ENCODE data around the gene MDH2. TPM values are rescaled to one million over a fixed set of nuclear protein-coding genes. Genes with fewer than 3 reads are reported as not detected.
"Not testable (repeated sequence)": the region's sequence is repeated elsewhere in the genome, so short reads cannot be mapped to it uniquely, and the experiment has no call there.

MDH2 gene
- total and polyA plus RNA-seq, 2 experiments from 2014 or later: 150 to 180 TPM

DNA sequence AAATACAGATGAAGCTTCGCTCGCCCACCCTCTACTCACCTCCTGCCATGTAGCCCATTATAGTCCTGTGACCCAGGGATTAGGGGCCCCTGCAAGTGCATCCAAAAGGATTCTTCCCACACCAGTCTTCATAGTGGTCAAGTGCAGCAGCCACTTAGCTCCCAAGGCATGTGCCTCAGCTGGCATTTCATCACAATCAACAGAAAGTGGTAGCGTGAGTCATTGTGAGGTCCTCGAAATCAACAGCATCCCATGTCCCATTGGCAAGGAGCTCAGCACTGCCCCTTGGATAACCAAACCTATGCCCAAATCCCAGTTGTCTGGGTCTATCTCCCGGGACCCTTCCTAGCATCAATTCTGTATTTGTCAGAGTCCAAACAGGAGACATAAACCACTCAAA, 45.6 kb downstream of the MDH2 start:
- H3K4me1 Mint-ChIP-seq; H3K27ac Mint-ChIP-seq; H3K9me2 ChIP-seq (ENCODE audit: insufficient read depth): not testable (repeated sequence)

GRCh38 chr7:76094326-76094725, 46.4 kb downstream of the MDH2 start:
- not testable (repeated sequence) for H4K20me1 ChIP-seq (replicated peaks; ENCODE audit: insufficient read depth); H3K27ac ChIP-seq (ENCODE audit: low read depth); H3F3A ChIP-seq (replicated peaks; ENCODE audit: low read depth); H3K9me2 ChIP-seq (ENCODE audit: insufficient read depth); H3K4me3 ChIP-seq; H3K36me3 Mint-ChIP-seq (ENCODE audit: low read depth); H3K79me2 ChIP-seq (replicated peaks; ENCODE audit: insufficient read depth); H3K36me3 ChIP-seq (ENCODE audit: insufficient read depth); H3K27ac Mint-ChIP-seq; H3K4me1 Mint-ChIP-seq; H3K27me3 Mint-ChIP-seq (ENCODE audit: insufficient read depth, low read depth, poor library complexity); H3K27me3 ChIP-seq (ENCODE audit: insufficient read depth); H3K4me3 Mint-ChIP-seq; H3K9me3 Mint-ChIP-seq; H2AFZ ChIP-seq; ATAC-seq; H3K4me1 ChIP-seq (ENCODE audit: insufficient read depth); DNase-seq (ENCODE audit: low spot score); H3K4me2 ChIP-seq

More for the DNA sequence above, 45.6 kb downstream of the MDH2 start:
- H3K4me1 ChIP-seq (ENCODE audit: insufficient read depth); ATAC-seq; H3K36me3 ChIP-seq (ENCODE audit: insufficient read depth); H3K9me3 Mint-ChIP-seq; H3F3A ChIP-seq (replicated peaks; ENCODE audit: low read depth); H3K27me3 Mint-ChIP-seq (ENCODE audit: insufficient read depth, low read depth, poor library complexity); H3K4me3 ChIP-seq; H3K79me2 ChIP-seq (replicated peaks; ENCODE audit: insufficient read depth); DNase-seq (ENCODE audit: low spot score); H3K4me2 ChIP-seq; H3K36me3 Mint-ChIP-seq (ENCODE audit: low read depth); H3K27me3 ChIP-seq (ENCODE audit: insufficient read depth); H3K27ac ChIP-seq (ENCODE audit: low read depth); H4K20me1 ChIP-seq (replicated peaks; ENCODE audit: insufficient read depth); H2AFZ ChIP-seq; H3K4me3 Mint-ChIP-seq: not testable (repeated sequence)

DNA sequence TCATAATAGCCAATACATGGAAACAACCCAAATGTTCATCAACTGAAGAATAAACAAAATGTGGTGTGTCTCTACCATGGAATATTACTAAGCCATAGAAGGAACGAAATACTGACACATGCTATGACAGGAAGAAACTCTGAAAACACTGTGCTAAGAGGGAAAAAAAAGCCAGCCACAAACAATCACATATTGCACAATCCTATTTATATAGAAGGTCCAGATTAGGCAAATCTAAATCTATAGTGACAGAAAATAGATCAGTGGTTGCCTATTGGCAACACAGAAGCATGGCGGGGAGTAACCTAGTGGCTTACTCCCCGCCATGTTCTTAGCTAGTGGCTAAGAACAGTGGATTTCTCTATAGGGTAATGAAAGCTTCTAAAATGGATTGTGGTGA, 48.0 kb downstream of the MDH2 start:
- no peaks in the 10 kb centered on the region for H3K4me1 ChIP-seq (ENCODE audit: insufficient read depth)
- H3K27me3 Mint-ChIP-seq (ENCODE audit: insufficient read depth, low read depth, poor library complexity): peaks cover 2% of the 10 kb centered on the region
- no peaks in the 10 kb centered on the region for H3K36me3 Mint-ChIP-seq (ENCODE audit: low read depth)
- DNase-seq (ENCODE audit: low spot score): no peak
- no peak overlapping the region for H3K4me3 ChIP-seq
- H3K36me3 ChIP-seq (ENCODE audit: insufficient read depth): no peaks in the 10 kb centered on the region
- no peaks in the 10 kb centered on the region for H3K9me3 Mint-ChIP-seq
- H3K4me1 Mint-ChIP-seq: no peaks in the 10 kb centered on the region
- H3K27ac ChIP-seq (ENCODE audit: low read depth): no peak overlapping the region
- H3K9me2 ChIP-seq (ENCODE audit: insufficient read depth): no peaks in the 10 kb centered on the region
- ATAC-seq: no peak
- H3K27me3 ChIP-seq (ENCODE audit: insufficient read depth): no peaks in the 10 kb centered on the region
- no peaks in the 10 kb centered on the region for H3F3A ChIP-seq (replicated peaks; ENCODE audit: low read depth)
- H3K4me2 ChIP-seq: no peak overlapping the region
- H2AFZ ChIP-seq: no peak overlapping the region
- H3K27ac Mint-ChIP-seq: no peak overlapping the region
- no peaks in the 10 kb centered on the region for H4K20me1 ChIP-seq (replicated peaks; ENCODE audit: insufficient read depth)
- no peak overlapping the region for H3K4me3 Mint-ChIP-seq
- H3K79me2 ChIP-seq (replicated peaks; ENCODE audit: insufficient read depth): no peaks in the 10 kb centered on the region
- TF ChIP-seq EZH2phosphoT487 (IDR thresholded peaks at IDR 0.05; ENCODE audit: unreplicated experiment) (no peak), POLR2AphosphoS5 (IDR thresholded peaks at IDR 0.05; ENCODE audit: low read depth) (no peak), ZNF331 (CRISPR knock-in tag; IDR thresholded peaks at IDR 0.05; ENCODE audit: low read depth) (no peak), CREB1 (CRISPR knock-in tag; IDR thresholded peaks at IDR 0.05; ENCODE audit: low read depth) (no peak), CTCF (conservative IDR thresholded peaks at IDR 0.05; ENCODE audit: low read depth in 2 of 2) (no peak), EZH2 (IDR thresholded peaks at IDR 0.05; ENCODE audit: low read depth, unreplicated experiment) (no peak), ZNF114 (CRISPR knock-in tag; IDR thresholded peaks at IDR 0.05) (no peak), ZNF462 (CRISPR knock-in tag; IDR thresholded peaks at IDR 0.05) (no peak)
- TF ChIP-seq, protein P1, sequence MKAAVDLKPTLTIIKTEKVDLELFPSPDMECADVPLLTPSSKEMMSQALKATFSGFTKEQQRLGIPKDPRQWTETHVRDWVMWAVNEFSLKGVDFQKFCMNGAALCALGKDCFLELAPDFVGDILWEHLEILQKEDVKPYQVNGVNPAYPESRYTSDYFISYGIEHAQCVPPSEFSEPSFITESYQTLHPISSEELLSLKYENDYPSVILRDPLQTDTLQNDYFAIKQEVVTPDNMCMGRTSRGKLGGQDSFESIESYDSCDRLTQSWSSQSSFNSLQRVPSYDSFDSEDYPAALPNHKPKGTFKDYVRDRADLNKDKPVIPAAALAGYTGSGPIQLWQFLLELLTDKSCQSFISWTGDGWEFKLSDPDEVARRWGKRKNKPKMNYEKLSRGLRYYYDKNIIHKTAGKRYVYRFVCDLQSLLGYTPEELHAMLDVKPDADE (IDR thresholded peaks at IDR 0.05): no peak
